Measurements from ENCODE around the gene ZNF575. TPM values are rescaled to one million over a fixed set of nuclear protein-coding genes. Genes with fewer than 3 reads are reported as not detected.

The ZNF575 gene
- total and polyA plus RNA-seq, 12 donors: 0.22 to 2.9 (median 0.87) TPM; not detected in 2

DNA sequence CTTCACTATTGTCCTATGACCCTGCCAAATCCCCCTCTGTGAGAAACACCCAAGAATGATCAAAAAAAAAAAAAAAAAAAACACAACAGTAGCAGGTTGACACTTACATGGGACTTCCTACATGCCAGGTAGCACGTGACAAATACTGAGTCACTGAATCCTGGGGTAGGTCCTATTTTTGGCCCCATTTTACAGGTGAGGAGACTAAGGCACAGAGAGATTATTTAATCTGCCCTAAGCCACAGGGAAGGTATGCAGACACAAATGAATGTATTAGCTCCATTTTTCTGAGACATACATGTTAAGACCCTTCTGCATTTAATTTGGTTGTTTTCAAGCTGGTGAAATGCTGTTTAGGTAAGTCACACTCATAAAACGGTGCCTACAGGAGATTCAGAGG is 15.7 kb downstream of the ZNF575 start:
- Histone ChIP-seq H3K27me3 (no peaks in the 10 kb centered on the region), H3K9me3 (replicated peaks in 1 of 3) (no peaks in the 10 kb centered on the region), H3K36me3 (replicated peaks in 1 of 2) (peaks cover 0 to 59% of the 10 kb centered on the region in 2 donors), H3K4me1 (replicated peaks in 1 of 2) (no peaks in the 10 kb centered on the region), H3K27ac (no peak overlapping the region), H3K4me3 (no peak overlapping the region)
- no peak for TF ChIP-seq POLR2A (IDR thresholded peaks at IDR 0.05)
- TF ChIP-seq, protein P1, sequence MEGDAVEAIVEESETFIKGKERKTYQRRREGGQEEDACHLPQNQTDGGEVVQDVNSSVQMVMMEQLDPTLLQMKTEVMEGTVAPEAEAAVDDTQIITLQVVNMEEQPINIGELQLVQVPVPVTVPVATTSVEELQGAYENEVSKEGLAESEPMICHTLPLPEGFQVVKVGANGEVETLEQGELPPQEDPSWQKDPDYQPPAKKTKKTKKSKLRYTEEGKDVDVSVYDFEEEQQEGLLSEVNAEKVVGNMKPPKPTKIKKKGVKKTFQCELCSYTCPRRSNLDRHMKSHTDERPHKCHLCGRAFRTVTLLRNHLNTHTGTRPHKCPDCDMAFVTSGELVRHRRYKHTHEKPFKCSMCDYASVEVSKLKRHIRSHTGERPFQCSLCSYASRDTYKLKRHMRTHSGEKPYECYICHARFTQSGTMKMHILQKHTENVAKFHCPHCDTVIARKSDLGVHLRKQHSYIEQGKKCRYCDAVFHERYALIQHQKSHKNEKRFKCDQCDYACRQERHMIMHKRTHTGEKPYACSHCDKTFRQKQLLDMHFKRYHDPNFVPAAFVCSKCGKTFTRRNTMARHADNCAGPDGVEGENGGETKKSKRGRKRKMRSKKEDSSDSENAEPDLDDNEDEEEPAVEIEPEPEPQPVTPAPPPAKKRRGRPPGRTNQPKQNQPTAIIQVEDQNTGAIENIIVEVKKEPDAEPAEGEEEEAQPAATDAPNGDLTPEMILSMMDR (IDR thresholded peaks at IDR 0.05): no peak
- no peak for DNase-seq
- WGBS, 4 donors: 80 to 92% (median 88%) methylated on average over 2 of the region's 2 CpGs
- intact Hi-C loops (cut with DNase I): no loop called here

DNA sequence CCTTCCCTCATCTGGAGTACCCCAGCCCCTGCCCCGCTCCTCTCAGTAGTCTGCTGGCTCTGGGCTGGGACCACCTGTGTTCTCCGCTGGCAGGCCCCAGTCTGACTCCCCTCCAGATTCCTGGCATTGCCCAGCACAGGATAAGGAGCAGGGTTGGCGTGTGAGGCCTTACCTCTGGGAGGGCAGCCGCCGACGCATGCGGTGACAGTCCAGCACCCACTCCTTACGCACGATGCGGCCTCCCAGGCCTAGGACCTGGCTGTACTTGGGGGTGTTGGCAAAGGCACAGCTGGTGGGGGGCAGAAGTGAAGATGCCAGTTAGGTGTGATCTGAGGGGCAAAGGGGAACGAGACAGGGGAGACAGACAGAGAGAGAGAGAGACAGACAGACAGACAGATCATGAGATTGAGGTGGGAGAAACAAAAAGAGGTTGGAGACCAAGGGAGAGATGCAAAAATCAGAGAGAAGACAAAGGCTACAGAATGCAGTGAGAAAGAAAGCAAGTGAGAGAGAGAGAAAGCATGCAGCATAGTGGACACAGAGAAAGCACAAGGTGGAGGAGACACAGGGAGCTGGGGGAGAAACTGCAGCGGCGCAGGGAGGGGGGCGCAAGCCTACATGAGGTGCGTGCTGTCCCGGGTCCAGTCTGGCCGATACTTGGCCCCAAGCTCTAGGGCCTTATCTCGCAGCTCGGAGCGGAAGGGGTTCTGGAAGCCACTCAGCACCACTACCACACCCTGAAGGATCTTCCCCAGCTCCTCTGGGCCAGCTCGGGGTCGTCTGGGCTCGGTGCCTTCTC is 18.6 kb downstream of the ZNF575 start:
- WGBS, 4 donors: 90 to 93% (median 91%) methylated on average over 22 to 23 of the region's 23 CpGs
- H3K4me3 ChIP-seq: no peak overlapping the region
- no peak overlapping the region for H3K27ac ChIP-seq
- no peaks in the 10 kb centered on the region for H3K4me1 ChIP-seq (replicated peaks in 1 of 2)
- no peak for TF ChIP-seq POLR2A (IDR thresholded peaks at IDR 0.05)
- TF ChIP-seq, protein P1 (IDR thresholded peaks at IDR 0.05): no peak
- H3K27me3 ChIP-seq: no peaks in the 10 kb centered on the region
- no peaks in the 10 kb centered on the region for H3K9me3 ChIP-seq (replicated peaks in 1 of 3)
- intact Hi-C loops (cut with DNase I): loop anchor here in 1 of 2 donors (5.0 kb wide), 1 partner anchor 101 kb away; no protein-coding TSS in a partner anchor
- peaks cover 0 to 43% of the 10 kb centered on the region in 2 donors for H3K36me3 ChIP-seq (replicated peaks in 1 of 2)
- no peak for DNase-seq

DNA sequence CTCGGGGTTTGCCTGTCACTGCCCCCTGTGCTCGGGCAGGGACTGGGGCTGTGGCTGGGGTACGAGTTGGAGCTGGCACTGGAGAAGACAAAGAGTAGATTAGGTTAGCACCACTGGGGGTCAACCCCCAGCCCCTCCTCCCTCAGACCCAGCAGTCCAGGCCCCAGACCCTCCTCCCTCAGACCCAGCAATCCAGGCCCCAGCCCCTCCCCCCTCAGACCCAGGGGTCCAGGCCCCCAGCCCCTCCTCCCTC is 19.1 kb downstream of the ZNF575 start:
- no peak overlapping the region for H3K27ac ChIP-seq
- intact Hi-C loops (cut with DNase I): loop anchor here in 1 of 2 donors (5.0 kb wide), 1 partner anchor 100 kb away; no protein-coding TSS in a partner anchor
- H3K36me3 ChIP-seq (replicated peaks in 1 of 2): peaks cover 0 to 43% of the 10 kb centered on the region in 2 donors
- TF ChIP-seq, protein P1 (IDR thresholded peaks at IDR 0.05): no peak
- no peak for TF ChIP-seq POLR2A (IDR thresholded peaks at IDR 0.05)
- 77 to 87% (median 84%) methylated on average over 2 to 3 of the region's 3 CpGs for WGBS, 4 donors
- no peaks in the 10 kb centered on the region for H3K9me3 ChIP-seq (replicated peaks in 1 of 3)
- no peak overlapping the region for H3K4me3 ChIP-seq
- no peak for DNase-seq
- peaks cover 0 to 5% of the 10 kb centered on the region in 2 donors for H3K4me1 ChIP-seq (replicated peaks in 1 of 2)
- H3K27me3 ChIP-seq: no peaks in the 10 kb centered on the region

DNA sequence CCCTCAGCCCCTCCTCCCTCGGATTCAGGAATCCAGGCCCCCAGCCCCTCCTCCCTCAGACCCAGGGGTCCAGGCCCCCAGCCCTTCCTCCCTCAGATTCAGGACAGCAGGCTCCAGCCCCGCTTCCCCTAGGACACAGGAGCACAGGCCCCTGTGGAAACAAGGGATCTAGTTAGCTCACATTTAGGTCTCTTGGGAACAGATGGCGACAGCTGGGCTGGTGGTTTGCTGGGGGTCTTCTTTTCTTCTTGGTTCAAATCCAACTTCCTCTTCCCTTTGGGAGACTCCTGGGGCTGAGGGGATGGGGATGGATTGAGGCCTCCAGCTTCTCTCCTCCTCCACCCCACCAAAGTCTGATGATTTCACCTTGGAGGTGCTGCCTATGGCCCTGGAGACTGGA is 19.6 kb downstream of the ZNF575 start:
- no peak overlapping the region for H3K27ac ChIP-seq
- H3K27me3 ChIP-seq: no peaks in the 10 kb centered on the region
- DNase-seq: no peak
- H3K4me1 ChIP-seq (replicated peaks in 1 of 2): peaks cover 0 to 5% of the 10 kb centered on the region in 2 donors
- H3K9me3 ChIP-seq (replicated peaks in 1 of 3): no peaks in the 10 kb centered on the region
- no peak overlapping the region for H3K4me3 ChIP-seq
- TF ChIP-seq POLR2A (IDR thresholded peaks at IDR 0.05): no peak
- TF ChIP-seq, protein P1 (IDR thresholded peaks at IDR 0.05): no peak
- WGBS, 4 donors: 84 to 100% (median 97%) methylated on average over 2 to 3 of the region's 3 CpGs
- intact Hi-C loops (cut with DNase I): loop anchor here in 1 of 2 donors (5.0 kb wide), 1 partner anchor 100 kb away; no protein-coding TSS in a partner anchor
- H3K36me3 ChIP-seq (replicated peaks in 1 of 2): peaks cover 0 to 43% of the 10 kb centered on the region in 2 donors
